ENCODE measurements around the gene AGBL1. TPM values are rescaled to one million over a fixed set of nuclear protein-coding genes. Genes with fewer than 3 reads are reported as not detected.

Gene AGBL1
- total RNA-seq, 1 experiment from 2014 or later: not detected

DNA sequence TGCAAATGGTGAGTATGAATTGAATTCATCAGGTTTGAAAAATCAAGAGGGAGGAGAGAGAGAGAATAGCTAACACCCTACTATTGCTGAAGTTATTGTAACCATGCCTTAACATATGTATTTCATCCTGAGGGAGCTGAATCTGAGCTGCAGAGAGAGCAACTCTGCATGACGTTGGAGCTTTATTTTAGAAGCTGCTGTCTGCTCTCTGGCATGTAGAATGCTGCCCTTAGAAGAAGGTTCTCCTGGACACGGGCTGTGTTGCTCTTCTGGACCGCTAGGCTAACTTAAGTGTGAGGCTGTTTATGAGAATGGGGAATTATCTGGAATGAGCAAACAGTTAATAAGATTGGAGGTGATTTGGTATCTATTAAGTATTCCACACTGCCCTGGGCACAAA lies 814.6 kb downstream of the AGBL1 start:
- no peak overlapping the region for H3K4me3 ChIP-seq
- no peak overlapping the region for H2AFZ ChIP-seq
- no peaks in the 10 kb centered on the region for H3K36me3 ChIP-seq (ENCODE audit: low read depth)
- TF ChIP-seq, protein P1, sequence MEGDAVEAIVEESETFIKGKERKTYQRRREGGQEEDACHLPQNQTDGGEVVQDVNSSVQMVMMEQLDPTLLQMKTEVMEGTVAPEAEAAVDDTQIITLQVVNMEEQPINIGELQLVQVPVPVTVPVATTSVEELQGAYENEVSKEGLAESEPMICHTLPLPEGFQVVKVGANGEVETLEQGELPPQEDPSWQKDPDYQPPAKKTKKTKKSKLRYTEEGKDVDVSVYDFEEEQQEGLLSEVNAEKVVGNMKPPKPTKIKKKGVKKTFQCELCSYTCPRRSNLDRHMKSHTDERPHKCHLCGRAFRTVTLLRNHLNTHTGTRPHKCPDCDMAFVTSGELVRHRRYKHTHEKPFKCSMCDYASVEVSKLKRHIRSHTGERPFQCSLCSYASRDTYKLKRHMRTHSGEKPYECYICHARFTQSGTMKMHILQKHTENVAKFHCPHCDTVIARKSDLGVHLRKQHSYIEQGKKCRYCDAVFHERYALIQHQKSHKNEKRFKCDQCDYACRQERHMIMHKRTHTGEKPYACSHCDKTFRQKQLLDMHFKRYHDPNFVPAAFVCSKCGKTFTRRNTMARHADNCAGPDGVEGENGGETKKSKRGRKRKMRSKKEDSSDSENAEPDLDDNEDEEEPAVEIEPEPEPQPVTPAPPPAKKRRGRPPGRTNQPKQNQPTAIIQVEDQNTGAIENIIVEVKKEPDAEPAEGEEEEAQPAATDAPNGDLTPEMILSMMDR (conservative IDR thresholded peaks at IDR 0.05): no peak
- no peak for TF ChIP-seq EZH2 (IDR thresholded peaks at IDR 0.05; ENCODE audit: low read depth)
- H3K4me2 ChIP-seq: no peak overlapping the region
- no peaks in the 10 kb centered on the region for H3K79me2 ChIP-seq (ENCODE audit: low read depth)
- no peaks in the 10 kb centered on the region for H4K20me1 ChIP-seq (ENCODE audit: insufficient read depth)
- no TSS peak for BruUV-seq (replicated peaks)
- intact Hi-C loops (cut with micrococcal nuclease; ENCODE audit: unreplicated experiment): no loop called here
- no peak for DNase-seq
- H3K27ac ChIP-seq: no peak overlapping the region
- no peaks in the 10 kb centered on the region for H3K9me3 ChIP-seq (ENCODE audit: insufficient read depth, low read depth)
- POLR2A ChIA-PET (ENCODE audit: unreplicated experiment): no interaction called here
- no peaks in the 10 kb centered on the region for H3K27me3 ChIP-seq (ENCODE audit: insufficient read depth, low read depth)
- H3K4me1 ChIP-seq (replicated peaks; ENCODE audit: insufficient read depth): no peaks in the 10 kb centered on the region
- CTCF ChIA-PET: no interaction called here
- H3K9me2 ChIP-seq (ENCODE audit: insufficient read depth): no peaks in the 10 kb centered on the region
- H3F3A ChIP-seq (ENCODE audit: insufficient read depth, low read depth): no peaks in the 10 kb centered on the region

DNA sequence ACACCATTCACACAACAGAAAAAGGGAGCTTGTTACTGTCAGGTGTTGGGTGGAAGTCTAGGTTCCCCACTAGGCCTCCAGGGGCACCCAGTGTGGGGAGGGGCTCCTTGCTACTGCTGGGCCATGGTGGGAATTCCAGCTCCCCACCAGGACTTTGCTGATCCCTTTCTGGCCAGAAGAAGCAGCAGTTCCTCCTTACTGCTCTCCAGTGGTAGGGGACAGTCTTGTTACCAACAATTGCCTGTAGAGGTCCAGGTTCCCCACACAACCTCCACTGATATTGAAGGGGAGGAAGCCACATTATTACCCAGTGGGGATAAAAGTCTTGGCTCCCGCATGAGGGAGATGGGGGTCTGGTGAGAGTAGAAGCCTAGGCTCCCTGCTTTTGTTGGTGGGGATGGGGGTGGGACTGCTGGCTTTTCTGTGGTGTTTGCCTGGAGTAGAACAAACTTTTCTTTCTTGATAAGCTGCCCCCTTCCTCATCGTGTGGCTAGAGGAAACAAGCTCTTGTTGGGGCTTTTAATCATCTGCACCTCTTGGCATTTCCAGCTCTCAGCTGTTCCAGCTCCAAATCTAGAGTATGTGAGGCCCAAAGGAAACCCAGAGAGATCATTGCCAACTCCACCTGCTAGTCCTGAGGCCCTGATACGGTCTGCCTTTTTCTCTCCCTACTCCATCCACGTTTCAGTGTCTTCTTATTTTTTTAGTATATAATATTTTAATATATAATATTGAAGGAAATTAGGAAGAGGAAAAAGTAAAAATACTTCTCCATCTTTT lies 824.2 kb downstream of the AGBL1 start:
- Histone ChIP-seq H3K9me3 (ENCODE audit: insufficient read depth, low read depth) (no peaks in the 10 kb centered on the region), H3K27me3 (ENCODE audit: insufficient read depth, low read depth) (no peaks in the 10 kb centered on the region), H3F3A (ENCODE audit: insufficient read depth, low read depth) (no peaks in the 10 kb centered on the region), H2AFZ (no peak overlapping the region), H3K79me2 (ENCODE audit: low read depth) (no peaks in the 10 kb centered on the region), H3K4me2 (no peak overlapping the region), H3K27ac (no peak overlapping the region), H4K20me1 (ENCODE audit: insufficient read depth) (no peaks in the 10 kb centered on the region), H3K9me2 (ENCODE audit: insufficient read depth) (no peaks in the 10 kb centered on the region), H3K36me3 (ENCODE audit: low read depth) (no peaks in the 10 kb centered on the region), H3K4me1 (replicated peaks; ENCODE audit: insufficient read depth) (no peaks in the 10 kb centered on the region), H3K4me3 (no peak overlapping the region)
- ChIA-PET POLR2A (ENCODE audit: unreplicated experiment) (no interaction called here), CTCF (no interaction called here)
- intact Hi-C loops (cut with micrococcal nuclease; ENCODE audit: unreplicated experiment): no loop called here
- BruUV-seq (replicated peaks): no TSS peak
- TF ChIP-seq, protein P1 (conservative IDR thresholded peaks at IDR 0.05): no peak
- no peak for TF ChIP-seq EZH2 (IDR thresholded peaks at IDR 0.05; ENCODE audit: low read depth)
- no peak for DNase-seq

DNA sequence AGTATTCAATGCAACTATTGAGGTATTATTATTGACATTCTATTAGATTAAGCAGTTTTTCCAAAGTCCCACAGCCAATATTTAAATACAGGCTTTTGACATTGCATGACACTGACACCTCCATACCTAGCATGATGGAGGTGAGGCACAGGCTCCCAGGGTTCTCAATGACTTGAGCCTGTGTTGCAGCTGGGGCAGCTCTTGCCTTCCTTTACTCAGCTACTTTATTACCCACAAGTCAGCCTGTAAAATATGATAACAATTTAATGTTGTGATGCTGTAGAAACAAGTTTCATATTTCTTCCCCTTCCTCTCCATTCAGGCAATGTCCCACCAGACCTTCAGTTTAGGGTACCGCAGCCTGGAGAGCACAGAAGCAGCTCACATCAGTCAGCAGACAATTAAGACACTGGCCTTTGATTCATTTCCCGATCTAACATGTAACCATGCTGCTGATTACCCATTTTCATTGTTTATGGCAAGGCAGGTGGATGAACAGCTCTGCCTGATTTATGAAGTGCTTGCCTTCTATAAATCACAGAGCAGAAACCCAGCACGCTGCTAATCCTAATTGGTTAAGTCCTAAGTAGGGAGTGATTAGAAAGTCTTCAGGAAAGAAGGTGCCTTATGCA lies 826.1 kb downstream of the AGBL1 start:
- Histone ChIP-seq H3K27ac (no peak overlapping the region), H3K4me3 (no peak overlapping the region), H3K79me2 (ENCODE audit: low read depth) (no peaks in the 10 kb centered on the region), H3K9me2 (ENCODE audit: insufficient read depth) (no peaks in the 10 kb centered on the region), H3K27me3 (ENCODE audit: insufficient read depth, low read depth) (no peaks in the 10 kb centered on the region), H3F3A (ENCODE audit: insufficient read depth, low read depth) (no peaks in the 10 kb centered on the region), H3K36me3 (ENCODE audit: low read depth) (no peaks in the 10 kb centered on the region), H3K4me2 (no peak overlapping the region), H3K9me3 (ENCODE audit: insufficient read depth, low read depth) (no peaks in the 10 kb centered on the region), H2AFZ (no peak overlapping the region), H3K4me1 (replicated peaks; ENCODE audit: insufficient read depth) (no peaks in the 10 kb centered on the region), H4K20me1 (ENCODE audit: insufficient read depth) (no peaks in the 10 kb centered on the region)
- ChIA-PET POLR2A (ENCODE audit: unreplicated experiment) (no interaction called here), CTCF (no interaction called here)
- intact Hi-C loops (cut with micrococcal nuclease; ENCODE audit: unreplicated experiment): no loop called here
- TF ChIP-seq EZH2 (IDR thresholded peaks at IDR 0.05; ENCODE audit: low read depth): no peak
- TF ChIP-seq, protein P1 (conservative IDR thresholded peaks at IDR 0.05): no peak
- BruUV-seq (replicated peaks): no TSS peak
- no peak for DNase-seq

All from PC-9 (cell line).